ENCODE data around the gene FOXF1.

DNA sequence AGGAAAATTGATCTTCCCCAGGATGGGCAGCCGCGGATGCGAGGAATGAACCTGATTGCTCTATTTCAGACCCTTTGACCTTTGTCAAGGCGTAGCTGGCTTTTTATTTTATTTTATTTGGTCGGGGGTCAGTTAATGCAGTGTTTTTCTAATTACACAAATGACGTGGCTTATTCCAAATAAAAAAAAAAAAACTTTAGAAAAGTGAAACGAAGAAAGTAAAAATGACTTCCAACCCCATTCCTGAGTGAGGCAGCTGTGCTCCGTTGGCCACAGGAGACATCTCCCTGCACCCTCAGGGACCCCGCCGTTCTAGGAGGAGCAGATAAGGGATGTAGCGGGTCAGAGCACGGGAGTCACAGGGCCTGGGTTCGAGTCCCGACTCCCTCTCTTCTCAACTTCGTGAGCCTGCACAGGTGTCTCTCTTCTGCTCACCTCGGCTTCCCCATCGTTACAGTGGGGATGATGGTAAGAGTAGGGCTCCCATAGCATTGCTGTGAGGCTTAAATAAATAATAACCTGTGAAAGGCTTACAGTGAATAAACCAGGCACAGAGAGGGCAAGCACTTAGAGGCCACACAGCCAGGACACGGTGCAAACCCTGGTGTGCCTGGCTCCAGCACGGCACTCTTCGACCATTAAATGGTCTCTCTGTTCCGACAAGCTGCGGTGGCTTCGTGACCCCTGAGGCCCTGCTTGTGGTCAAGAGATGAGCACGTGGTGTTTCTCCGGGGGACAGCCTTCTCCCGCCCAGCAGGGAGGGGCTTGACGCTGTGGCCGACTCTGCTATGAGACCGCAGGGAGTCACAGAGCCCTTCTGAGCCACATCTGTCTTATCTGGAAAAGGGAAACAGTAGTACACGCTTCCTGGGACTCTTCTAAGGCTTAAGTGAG is 10.2 kb downstream of the FOXF1 start:
- TF ChIP-seq, protein P1, sequence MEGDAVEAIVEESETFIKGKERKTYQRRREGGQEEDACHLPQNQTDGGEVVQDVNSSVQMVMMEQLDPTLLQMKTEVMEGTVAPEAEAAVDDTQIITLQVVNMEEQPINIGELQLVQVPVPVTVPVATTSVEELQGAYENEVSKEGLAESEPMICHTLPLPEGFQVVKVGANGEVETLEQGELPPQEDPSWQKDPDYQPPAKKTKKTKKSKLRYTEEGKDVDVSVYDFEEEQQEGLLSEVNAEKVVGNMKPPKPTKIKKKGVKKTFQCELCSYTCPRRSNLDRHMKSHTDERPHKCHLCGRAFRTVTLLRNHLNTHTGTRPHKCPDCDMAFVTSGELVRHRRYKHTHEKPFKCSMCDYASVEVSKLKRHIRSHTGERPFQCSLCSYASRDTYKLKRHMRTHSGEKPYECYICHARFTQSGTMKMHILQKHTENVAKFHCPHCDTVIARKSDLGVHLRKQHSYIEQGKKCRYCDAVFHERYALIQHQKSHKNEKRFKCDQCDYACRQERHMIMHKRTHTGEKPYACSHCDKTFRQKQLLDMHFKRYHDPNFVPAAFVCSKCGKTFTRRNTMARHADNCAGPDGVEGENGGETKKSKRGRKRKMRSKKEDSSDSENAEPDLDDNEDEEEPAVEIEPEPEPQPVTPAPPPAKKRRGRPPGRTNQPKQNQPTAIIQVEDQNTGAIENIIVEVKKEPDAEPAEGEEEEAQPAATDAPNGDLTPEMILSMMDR (IDR thresholded peaks at IDR 0.05), result no peak
- peak; percentile 27 for TF ChIP-seq EZH2 (IDR thresholded peaks at IDR 0.05)

Measured in neural progenitor cell (in vitro differentiated cells).